Suprapubic skin (tissue), 4 donors: ENCODE measurements around the gene MCC.

ENCODE experiments used
- CTCF ChIP-seq, 2 donors: fragments of 200-600 bp in 1 of 2; fragments of 450-650 bp in 1 of 2; sonication (generic) in 1 of 2; IDR thresholded peaks; one replicate each; pipeline ENCODE4 v1.5.1; 2016 to 2019; ENCODE audit warnings: antibody characterized with exemption in 2 of 2, mild to moderate bottlenecking in 1 of 2, moderate library complexity in 1 of 2
- EP300 ChIP-seq: sonication (generic); formaldehyde crosslinking; IDR thresholded peaks from one replicate; pipeline ENCODE4 v1.6.1; 2017; ENCODE audit warnings: antibody characterized with exemption
- POLR2A ChIP-seq, 2 donors: fragments of 450-650 bp; IDR thresholded peaks; one replicate each; pipeline ENCODE4 v1.6.1; 2017; ENCODE audit warnings: antibody characterized with exemption in 2 of 2, mild to moderate bottlenecking in 2 of 2, moderate library complexity in 2 of 2
- POLR2AphosphoS5 ChIP-seq, 3 donors: sonication (generic); formaldehyde crosslinking; IDR thresholded peaks; one replicate each; pipeline ENCODE4 v1.6.1; 2017; ENCODE audit warnings: antibody characterized with exemption in 3 of 3

DNA sequence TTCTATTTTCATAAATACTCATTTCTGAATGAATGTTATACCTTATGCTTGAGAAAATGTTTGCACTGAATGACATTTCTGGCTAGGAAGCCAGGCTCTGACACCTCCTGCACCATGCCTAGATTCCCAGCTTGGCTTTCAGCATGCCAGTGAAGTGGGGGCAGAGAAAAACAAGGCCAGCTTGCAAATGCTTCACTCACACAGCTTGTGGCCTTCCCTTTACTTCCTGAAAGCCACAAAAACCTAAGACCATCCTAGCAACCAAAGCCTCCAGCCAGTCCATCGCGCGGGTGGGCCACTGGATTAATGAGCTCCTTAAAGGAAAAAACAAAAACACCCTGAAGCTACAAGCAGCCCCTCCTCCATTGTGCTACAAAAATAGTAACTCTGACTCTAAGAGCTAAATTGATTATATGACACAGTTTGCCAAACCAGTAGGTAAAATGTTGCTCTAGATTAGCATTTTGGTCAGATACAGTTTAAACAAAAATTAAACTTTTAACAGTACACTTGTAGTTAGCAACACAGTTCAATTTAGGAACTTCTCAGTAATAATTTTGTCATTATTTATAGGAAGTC lies 213.3 kb downstream of the MCC start:
- TF ChIP-seq POLR2A (IDR thresholded peaks at IDR 0.05) (no peak), CTCF (IDR thresholded peaks at IDR 0.05) (no peak), POLR2AphosphoS5 (IDR thresholded peaks at IDR 0.05) (no peak), EP300 (no peak)
